Activated CD8-positive, alpha-beta T cell treated with anti-CD3 and anti-CD28 coated beads for 36 hours (primary cell): ENCODE results near the gene TNS4. TPM values are rescaled to one million over a fixed set of nuclear protein-coding genes. Genes with fewer than 3 reads are reported as not detected.

Experiments used
- ATAC-seq: fragments of 200-7000 bp; cut with Tn5 transposase; one replicate; pipeline ENCODE4 v1.10.0; 2021; ENCODE audit warnings: mild to moderate bottlenecking, moderate library complexity
- CTCF ChIA-PET: fragments of 350-600 bp; sonication (Branson Sonifier 250); formaldehyde crosslinking; loops from one replicate; lab custom pipeline; 2021; ENCODE audit warnings: antibody characterized with exemption; lab: Charles Lee
- POLR2A ChIA-PET: fragments of 350-600 bp; sonication (Branson Sonifier 250); formaldehyde crosslinking; loops from one replicate; lab custom pipeline; 2021; ENCODE audit warnings: antibody characterized with exemption; lab: Charles Lee
- DNase-seq: peaks from one replicate; pipeline ENCODE4 v3.0.0-alpha.2; 2020
- H3K27ac Mint-ChIP-seq: one replicate; pipeline ENCODE4 v1.8.0; 2021; ENCODE audit warnings: mild to moderate bottlenecking, mixed read lengths
- H3K27me3 Mint-ChIP-seq: one replicate; pipeline ENCODE4 v1.8.0; 2021; ENCODE audit warnings: mixed read lengths
- H3K36me3 Mint-ChIP-seq: one replicate; pipeline ENCODE4 v1.8.0; 2021; ENCODE audit warnings: low read depth, mixed read lengths
- H3K4me1 Mint-ChIP-seq: one replicate; pipeline ENCODE4 v1.8.0; 2021; ENCODE audit warnings: low read depth, mixed read lengths
- H3K4me3 Mint-ChIP-seq: one replicate; pipeline ENCODE4 v1.8.0; 2021; ENCODE audit warnings: mild to moderate bottlenecking, moderate library complexity, mixed read lengths
- H3K9me3 Mint-ChIP-seq: one replicate; pipeline ENCODE4 v1.8.0; 2021; ENCODE audit warnings: mixed read lengths
- CTCF ChIP-seq: fragments of 200-600 bp; IDR thresholded peaks from one replicate; pipeline ENCODE4 v1.8.0; 2022; ENCODE audit warnings: antibody characterized with exemption, mild to moderate bottlenecking
- intact Hi-C: fragments of 100-400 bp; cut with micrococcal nuclease; formaldehyde crosslinking; loops from one replicate; pipeline ENCODE4 v1.10.0; 2022
- total RNA-seq, 2 experiments: library from RNA; stranded (reverse); gene quantifications; one replicate each; pipeline ENCODE4 v1.2.3, GENCODE V29; 2021

Gene TNS4
- total RNA-seq, 2 experiments from 2014 or later = 5.8 to 6.3 TPM

DNA sequence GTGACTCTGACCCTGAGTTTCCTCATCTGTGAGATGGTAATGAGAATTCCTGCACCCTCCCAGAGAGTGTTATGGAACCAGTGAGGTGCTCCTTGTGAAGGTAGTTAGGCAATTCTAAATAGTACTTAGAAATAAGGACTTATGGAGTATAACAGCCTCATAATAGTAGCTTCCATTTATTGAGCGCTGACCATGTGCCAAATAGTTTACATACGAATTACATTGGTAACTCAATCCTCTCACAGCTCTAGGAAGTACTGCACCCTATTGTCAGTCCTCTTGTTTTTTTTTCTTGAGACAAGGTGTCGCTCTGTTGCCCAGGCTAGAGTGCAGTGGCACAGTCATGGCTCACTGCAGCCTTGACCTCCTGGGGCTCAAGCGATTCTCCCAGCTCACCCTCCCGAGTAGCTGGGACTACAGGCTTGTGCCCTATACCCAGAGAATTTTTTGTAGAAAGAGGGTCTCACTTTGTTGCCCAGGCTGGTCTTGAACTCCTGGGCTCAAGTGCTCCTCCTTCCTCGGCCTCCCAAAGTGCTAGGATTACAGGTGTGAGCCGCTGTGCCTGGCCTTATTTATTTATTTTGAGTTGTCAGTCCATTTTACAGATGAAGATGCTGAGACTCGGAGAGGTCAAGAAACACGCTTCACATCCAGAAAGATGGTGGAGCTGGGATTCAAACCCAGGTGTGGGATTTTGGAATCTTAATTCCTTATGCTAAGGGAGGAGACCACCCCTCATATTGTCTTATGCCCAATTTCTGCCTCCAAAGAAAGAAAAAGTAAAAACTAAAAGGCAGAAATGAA is 2.9 kb downstream of the TNS4 start:
- Mint-ChIP-seq H3K27me3 (peaks cover 8% of the 10 kb centered on the region), H3K36me3 (no peaks in the 10 kb centered on the region), H3K27ac (no peak overlapping the region), H3K4me3 (no peak overlapping the region), H3K9me3 (no peaks in the 10 kb centered on the region), H3K4me1 (no peaks in the 10 kb centered on the region)
- DNase-seq (no peak), ATAC-seq (no peak)
- intact Hi-C loops = no loop called here
- CTCF ChIA-PET = interaction anchor here (1.0 to 2.5 kb wide), 4 partner anchors 15 to 144 kb away, joined by 3 to 14 read pairs (median 3); no protein-coding TSS in a partner anchor
- POLR2A ChIA-PET = interaction anchor here (1.0 to 1.5 kb wide), 2 partner anchors 9 to 183 kb away, joined by 3 read pairs; no protein-coding TSS in a partner anchor
- TF ChIP-seq CTCF = no peak

DNA sequence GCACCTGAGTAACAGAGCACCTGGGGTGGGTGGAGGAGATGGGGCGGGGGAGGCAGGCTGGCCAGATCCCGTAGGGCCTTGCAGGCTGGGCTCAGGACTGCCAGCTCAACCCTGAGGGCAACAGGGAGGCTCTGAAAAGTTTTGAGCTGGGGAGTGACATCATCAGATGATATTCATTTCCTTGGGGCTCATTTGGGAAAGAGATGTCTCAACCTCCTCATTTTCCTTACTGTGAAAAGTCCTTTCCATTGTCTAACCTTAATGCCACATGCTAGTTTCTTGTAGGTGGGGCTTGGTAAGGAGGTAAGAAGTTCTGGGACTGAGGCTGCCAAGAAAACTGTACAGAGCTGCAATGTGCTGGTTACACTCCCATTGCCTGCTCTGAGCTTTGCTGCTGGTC is 3.7 kb downstream of the TNS4 start:
- Mint-ChIP-seq H3K4me3 (no peak overlapping the region), H3K4me1 (no peaks in the 10 kb centered on the region), H3K36me3 (no peaks in the 10 kb centered on the region), H3K27ac (no peak overlapping the region), H3K9me3 (no peaks in the 10 kb centered on the region), H3K27me3 (peaks cover 8% of the 10 kb centered on the region)
- DNase-seq (no peak), ATAC-seq (no peak)
- ChIA-PET POLR2A (no interaction called here), CTCF (interaction anchor here (0.6 to 4.6 kb wide), 7 partner anchors 15 to 143 kb away, joined by 3 to 20 read pairs (median 3); no protein-coding TSS in a partner anchor)
- intact Hi-C loops = no loop called here
- TF ChIP-seq CTCF = no peak

GRCh38 chr17:40496634-40497420 is 4.6 kb downstream of the TNS4 start:
- H3K4me3 Mint-ChIP-seq = no peak overlapping the region
- intact Hi-C loops = no loop called here
- H3K9me3 Mint-ChIP-seq = no peaks in the 10 kb centered on the region
- no peaks in the 10 kb centered on the region for H3K36me3 Mint-ChIP-seq
- DNase-seq = no peak
- H3K27me3 Mint-ChIP-seq = peaks cover 8% of the 10 kb centered on the region
- peaks cover 4% of the 10 kb centered on the region for H3K4me1 Mint-ChIP-seq
- ATAC-seq = no peak
- POLR2A ChIA-PET = no interaction called here
- H3K27ac Mint-ChIP-seq = no peak overlapping the region
- no peak for TF ChIP-seq CTCF
- CTCF ChIA-PET = interaction anchor here (1.0 to 4.6 kb wide), 5 partner anchors 21 to 142 kb away, joined by 3 to 20 read pairs (median 3); no protein-coding TSS in a partner anchor

- ATAC-seq = no peak
- ChIA-PET CTCF (interaction anchor here (1.0 to 4.6 kb wide), 2 partner anchors 20 to 29 kb away, joined by 3 to 20 read pairs; no protein-coding TSS in a partner anchor), POLR2A (interaction anchor here (1.2 kb wide), 1 partner anchor 16 kb away, joined by 3 read pairs; no protein-coding TSS in a partner anchor)
- no peaks in the 10 kb centered on the region for H3K36me3 Mint-ChIP-seq
- H3K9me3 Mint-ChIP-seq = no peaks in the 10 kb centered on the region
- H3K4me1 Mint-ChIP-seq = peaks cover 10% of the 10 kb centered on the region
- no peak for DNase-seq
- intact Hi-C loops = no loop called here
- no peak overlapping the region for H3K27ac Mint-ChIP-seq
- no peak for TF ChIP-seq CTCF
- H3K4me3 Mint-ChIP-seq = no peak overlapping the region
- H3K27me3 Mint-ChIP-seq = peaks cover 8% of the 10 kb centered on the region
Measured at GRCh38 chr17:40496170-40496569, 5.3 kb downstream of the TNS4 start.
